HG03045 (cell line): ENCODE data around the gene DRD1.

ENCODE experiments used
- ATAC-seq: cut with Tn5 transposase; IDR thresholded peaks from one replicate; pipeline ENCODE4 v1.9.1; 2021; ENCODE audit warnings: mild to moderate bottlenecking, moderate library complexity; ENCODE audit not compliant: unreplicated experiment

DRD1 gene

DNA sequence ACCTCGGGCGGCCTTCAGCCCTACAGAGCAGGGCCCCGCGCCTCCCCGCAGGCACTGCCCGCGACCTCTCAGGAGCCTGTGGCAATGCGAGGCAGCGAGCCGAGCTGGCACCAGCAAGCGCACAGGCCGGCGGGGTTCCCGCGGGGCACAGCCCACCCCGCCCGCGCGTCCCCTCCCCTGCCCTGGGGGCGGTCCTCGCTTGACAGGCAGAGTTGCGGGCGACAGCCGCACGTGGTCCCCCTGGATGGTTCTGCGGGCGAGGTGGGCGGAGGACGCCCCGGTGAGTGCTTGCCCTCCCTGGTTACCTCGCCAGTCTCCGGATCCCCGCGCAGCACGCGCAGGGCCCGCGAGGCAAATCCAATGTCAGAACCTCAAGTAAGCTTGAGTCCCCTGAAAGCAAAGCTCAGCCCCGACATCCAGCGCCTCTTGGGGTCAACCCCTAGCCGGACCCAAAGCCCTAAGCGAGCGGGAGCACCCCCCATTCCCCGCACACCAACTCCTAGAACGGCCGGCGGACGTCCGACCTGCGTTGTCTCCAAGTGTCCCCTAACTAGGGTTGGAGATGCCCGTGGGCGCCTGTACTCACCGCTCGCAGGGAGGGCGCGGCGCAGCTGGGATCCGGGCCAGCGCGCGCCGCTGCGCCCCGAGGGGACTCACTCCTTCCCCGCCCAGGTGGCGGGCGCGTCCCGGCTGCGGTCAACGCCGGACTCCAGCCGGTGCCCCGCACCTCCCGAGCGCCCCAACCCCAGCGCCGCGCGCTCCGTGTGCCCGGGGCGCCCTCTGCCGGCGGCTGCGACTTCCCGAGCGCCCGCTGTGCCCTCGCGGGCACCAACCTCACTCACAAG is at the start of gene DRD1:
Gene DRD1, minus strand, starts transcription at position 123 of the 845 bp plus-strand sequence. CDS start 1,083 bp downstream, outside the sequence.
- ATAC-seq, result no peak

DNA sequence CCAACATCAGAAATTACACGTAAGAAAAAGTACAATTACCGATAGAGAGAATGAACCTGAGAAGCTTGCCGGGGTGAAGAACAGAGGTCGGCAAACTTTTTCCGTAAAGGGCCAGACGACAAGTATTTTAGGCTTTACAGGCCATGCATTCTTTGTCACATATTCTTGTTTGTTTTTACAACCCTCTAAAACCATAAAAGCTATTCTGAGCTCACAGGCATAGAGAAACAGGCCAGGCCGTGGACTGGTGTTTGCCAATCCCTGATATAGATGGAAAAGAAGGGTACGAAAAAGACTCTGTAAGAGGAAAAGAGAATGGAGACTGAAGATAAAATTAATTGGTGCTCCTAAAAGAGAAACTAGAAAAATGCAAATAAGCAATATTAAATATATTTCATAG is 49.7 kb upstream of the DRD1 start:
- no peak for ATAC-seq

DNA sequence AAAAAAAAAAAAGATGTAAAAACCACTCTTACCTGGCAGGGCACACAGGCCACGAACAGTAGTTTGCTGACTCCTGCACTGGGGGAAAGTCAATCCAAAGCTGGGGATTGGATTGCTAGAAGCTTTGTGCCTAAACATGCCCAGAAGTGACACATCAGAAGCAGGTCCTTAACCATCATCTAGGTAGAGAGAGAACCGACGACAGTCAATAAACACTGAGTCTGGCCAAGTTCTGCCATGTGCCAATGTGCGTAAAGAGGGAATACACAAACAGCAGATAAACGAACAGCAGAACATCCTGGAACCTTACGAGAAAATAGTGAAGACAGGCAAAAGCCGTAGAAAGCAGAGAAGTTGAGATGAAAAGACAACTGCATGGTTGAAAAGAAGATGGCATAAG is 49.3 kb upstream of the DRD1 start:
- ATAC-seq, result no peak

DNA sequence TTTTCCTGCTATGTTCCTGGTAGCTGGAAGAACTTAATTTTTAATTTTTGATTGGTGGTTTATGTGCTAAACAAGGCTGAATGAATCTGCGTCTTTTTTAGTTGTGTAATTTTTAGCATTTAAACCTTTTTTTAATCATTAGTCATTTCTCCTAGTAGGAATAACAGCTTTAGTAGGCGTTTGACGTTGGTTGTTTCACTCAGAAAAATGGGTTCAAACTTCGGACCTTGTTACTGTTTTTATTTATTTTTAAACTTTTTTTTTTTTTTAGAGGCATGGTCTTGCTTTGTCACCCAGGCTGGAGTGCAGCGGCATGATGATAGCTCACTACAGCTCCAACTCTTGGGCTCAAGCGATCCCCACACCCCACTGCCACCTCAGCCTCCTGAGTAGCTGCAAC is 47.2 kb upstream of the DRD1 start:
- ATAC-seq, result no peak

DNA sequence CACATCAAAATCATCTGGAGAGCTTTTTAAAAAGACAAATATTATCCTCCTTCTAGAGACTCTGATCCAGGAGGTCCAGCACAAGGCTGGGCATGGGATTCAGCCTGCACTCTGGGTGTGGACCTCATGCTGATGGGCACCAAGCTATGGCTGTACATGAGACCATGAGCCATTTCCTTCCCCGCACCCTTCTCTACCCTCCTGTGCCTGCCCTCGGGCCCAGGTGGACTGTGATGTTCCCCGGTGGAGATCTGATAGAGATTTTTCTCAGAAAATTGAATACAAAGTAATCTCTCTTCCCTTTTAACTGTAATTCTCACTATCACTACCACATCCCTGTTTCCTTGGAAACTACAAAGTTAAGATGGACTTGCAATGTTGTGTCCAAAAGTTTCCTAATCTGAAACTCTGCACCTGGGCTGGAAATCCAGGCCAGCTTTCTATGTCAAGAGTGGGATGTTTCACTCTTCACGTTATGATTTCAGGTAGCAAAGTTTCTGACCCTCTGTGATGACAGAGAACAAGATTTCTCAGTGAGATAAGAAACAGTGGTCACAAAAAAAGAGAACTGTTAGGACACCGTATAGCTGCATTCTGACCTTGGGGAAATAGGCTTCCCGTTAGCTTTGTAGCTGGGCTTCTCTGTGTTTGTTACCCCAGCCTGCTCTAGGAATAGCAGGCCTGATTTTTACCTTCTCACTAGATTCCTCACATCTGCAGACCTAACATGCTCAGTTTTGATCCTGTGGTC is 45.9 kb upstream of the DRD1 start:
- no peak for ATAC-seq

DNA sequence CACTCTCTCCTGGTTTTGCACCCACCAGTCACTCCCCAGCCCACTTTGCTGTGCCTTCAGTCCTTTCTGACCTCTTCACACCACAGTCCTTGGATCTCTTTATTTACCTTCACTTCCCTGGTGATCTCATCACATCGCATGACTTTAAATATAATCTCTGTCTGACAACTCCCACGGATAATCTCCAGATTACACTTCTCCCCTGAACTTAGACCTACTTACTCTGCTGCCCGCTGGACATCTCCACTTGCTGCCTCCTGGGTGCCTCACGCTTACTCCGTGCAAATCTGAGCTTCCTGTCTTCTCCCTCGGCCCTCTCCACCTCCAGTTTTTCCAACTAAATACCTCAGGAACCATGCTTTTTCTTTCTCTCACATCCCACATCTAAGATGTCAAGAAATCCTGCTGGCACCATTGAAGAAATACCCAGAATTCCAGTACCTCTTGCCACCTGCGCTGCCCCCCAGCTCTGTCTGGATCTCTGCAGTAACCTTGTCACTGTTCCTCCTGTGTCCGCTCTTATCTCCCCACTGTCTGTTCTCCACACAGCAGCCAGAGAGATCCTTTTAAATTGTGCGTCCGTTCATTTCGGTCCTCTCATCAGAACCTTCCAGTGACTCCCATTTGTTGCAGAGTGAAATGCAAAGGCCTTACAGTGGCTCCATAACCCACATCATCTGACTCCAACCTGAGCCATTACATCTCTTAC is 43.7 kb upstream of the DRD1 start:
- no peak for ATAC-seq

- no peak for ATAC-seq
Measured at GRCh38 chr5:175485631-175486030, 41.6 kb upstream of the DRD1 start.

DNA sequence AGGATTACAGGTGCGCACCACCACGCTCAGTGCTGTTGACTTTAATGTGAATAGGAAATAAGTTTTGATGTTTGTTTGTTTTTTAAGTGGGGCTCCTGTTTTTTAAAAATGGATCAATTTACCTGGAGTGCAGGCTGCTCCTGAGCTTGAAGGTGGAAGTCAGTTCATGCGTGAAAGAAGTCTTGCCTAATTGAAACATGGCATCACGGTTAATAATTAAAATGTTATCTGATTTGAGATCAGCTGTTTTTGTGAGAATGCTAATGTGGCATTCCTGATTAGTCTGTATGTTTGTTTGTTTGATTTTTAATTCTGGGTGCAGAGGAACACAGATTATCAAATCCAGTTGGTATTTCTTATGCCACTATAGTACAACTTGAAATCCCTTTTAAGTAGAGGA is 40.8 kb upstream of the DRD1 start:
- ATAC-seq, result no peak

GRCh38 chr5:175484322-175484721 is 40.3 kb upstream of the DRD1 start:
- no peak for ATAC-seq

GRCh38 chr5:175483337-175483736 is 39.4 kb upstream of the DRD1 start:
- no peak for ATAC-seq

DNA sequence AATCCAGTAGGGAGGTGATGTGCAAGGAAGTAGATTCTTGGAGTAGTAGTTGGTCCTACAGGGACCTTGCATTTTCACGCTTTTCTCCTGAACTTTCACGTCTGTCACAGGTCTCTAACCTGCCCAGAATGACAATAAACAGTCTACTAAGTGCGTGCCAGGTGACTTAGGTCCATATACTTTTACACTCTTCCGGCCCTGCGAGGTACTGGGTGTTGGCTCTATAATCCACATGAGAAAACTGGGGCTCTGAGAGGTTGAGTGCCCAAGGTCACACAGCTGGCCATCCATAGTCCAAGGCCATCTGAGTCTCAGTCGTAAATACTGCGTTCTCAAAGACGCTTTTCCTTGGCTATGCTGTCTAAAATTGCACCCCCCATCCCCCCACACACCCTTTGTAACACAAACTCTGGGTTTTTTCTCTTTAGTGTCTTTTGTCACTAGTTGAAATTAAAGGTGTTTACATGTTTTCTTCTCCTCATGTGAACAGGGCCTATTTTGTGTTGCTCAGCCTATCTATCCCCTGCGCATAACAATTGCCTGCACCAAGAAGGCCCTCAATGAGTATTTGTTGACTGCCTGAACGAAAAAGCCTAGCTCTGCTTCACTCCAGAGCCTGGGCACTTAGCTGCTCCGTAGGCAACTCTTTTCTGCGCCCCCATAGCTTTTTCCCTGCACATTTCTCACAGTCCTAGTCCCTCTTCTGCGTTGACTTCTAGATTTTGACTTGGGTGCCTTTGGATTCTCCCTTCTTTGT is 35.3 kb upstream of the DRD1 start:
- ATAC-seq, result no peak

- peak; percentile 86 for ATAC-seq
Measured at GRCh38 chr5:175478384-175479124, 34.6 kb upstream of the DRD1 start, which contains the start of gene SFXN1. Gene SFXN1, plus strand, starts transcription at chr5:175478560. Its CDS starts 13,544 bp downstream, at chr5:175492104.

GRCh38 chr5:175478008-175478383 is 34.0 kb upstream of the DRD1 start:
- ATAC-seq, result no peak

- no peak for ATAC-seq
Measured at GRCh38 chr5:175477440-175477839, 33.5 kb upstream of the DRD1 start.

GRCh38 chr5:175475248-175475647 is 31.3 kb upstream of the DRD1 start:
- ATAC-seq, result no peak

GRCh38 chr5:175472378-175472777 is 28.4 kb upstream of the DRD1 start:
- ATAC-seq, result no peak

DNA sequence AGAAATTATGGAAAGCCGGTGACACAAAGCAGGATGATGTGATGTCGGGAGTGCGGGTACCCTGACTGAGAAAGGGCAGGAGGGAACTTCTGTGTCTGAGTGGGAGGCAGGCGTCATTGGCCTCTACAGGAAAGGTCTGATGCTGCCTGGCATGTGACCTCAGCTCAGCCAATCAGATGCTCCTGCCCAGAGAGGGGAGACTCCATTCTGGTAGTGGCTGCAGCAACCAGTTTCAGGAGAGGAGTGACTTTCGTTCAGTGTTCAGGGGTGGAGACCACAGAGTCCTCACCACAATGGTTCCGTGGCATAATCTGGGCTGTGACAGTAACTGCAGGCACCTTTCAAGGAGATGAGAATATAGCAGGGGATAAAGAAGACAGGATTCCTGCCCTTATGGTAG is 27.6 kb upstream of the DRD1 start:
- ATAC-seq, result peak; percentile 62

GRCh38 chr5:175471196-175471595 is 27.2 kb upstream of the DRD1 start:
- ATAC-seq, result no peak

DNA sequence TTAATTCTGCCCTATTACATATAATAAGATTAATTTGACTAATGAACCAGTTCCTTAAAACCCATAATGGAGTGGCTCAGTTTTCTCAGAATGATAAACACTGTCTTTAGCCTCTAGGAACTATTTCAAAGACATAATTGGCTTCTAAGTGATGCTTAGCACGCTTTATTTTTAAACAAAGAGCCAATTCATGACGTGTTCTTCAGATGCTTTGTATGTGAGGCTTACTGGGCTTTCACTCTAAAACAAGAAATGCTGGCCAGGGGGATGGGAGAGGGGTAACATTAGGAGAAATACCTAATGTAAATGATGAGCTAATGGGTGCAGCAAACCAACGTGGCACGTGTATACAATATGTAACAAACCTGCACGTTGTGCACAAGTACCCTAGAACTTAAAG is 26.8 kb upstream of the DRD1 start:
- no peak for ATAC-seq

DNA sequence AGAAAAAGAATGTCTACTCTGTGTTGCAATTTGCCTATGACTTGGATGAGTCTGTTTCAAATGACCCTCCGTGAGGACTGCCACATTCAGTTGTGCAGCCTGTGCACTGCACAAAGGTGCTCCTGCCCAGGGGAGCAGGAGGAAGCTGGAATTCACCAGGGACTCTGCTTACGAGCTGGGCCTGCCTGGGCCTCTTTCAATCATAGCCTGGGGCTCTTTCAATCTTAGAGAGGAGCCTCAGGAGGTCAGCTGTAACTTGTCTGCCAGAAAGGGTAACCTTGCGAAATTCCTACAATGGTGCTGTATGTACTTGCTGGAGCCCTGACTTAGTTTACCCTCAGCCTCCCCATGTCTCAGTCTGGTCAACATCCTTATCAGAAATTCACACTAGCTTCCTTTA is 25.9 kb upstream of the DRD1 start:
- no peak for ATAC-seq
